ENCODE results near the gene KIFC3.
"Not testable (repeated sequence)": the region's sequence is repeated elsewhere in the genome, so short reads cannot be mapped to it uniquely, and the experiment has no call there.

The KIFC3 gene

DNA sequence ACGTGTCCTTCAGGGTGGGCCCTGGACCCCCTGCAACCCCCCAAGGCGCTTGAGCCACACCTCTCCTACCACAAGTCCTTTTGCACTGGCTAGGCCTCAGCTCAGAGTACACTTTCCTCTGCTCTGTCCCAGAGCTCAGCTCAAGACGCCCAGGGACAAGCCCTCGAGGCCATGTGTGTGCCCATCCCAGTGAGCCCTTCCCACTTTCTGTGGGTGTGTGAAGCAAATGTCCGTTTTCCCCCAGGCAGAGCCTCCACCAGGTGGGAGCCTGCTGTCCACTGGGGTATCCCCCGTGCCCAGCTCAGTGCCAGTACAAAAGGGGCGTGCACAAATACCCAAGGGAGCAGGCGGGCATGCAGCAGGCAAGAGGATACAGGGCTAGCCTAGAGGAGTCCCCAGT is 18.4 kb downstream of the KIFC3 start:
- no peaks in the 10 kb centered on the region; the same call in 1 of the 2 replicates for H3K4me1 ChIP-seq (ENCODE audit: control insufficient read depth, insufficient read depth, low read length)
- H3K4me3 ChIP-seq (ENCODE audit: low read depth, low read length): no peak overlapping the region
- H3K9ac ChIP-seq (ENCODE audit: low read length): no peak overlapping the region
- peaks cover 14% of the 10 kb centered on the region; the same call in 1 of the 2 replicates for H3K36me3 ChIP-seq (ENCODE audit: control insufficient read depth, insufficient read depth, low read length)
- H3K9me3 ChIP-seq (ENCODE audit: control insufficient read depth, insufficient read depth, low read depth, low read length): no peaks in the 10 kb centered on the region
- H3K27me3 ChIP-seq (ENCODE audit: control insufficient read depth, insufficient read depth, low read length): no peaks in the 10 kb centered on the region
- H3K27ac ChIP-seq (ENCODE audit: low read depth, low read length): no peak overlapping the region

- Histone ChIP-seq H3K9ac (ENCODE audit: low read length) (no peak overlapping the region), H3K27ac (ENCODE audit: low read depth, low read length) (no peak overlapping the region), H3K4me3 (ENCODE audit: low read depth, low read length) (no peak overlapping the region), H3K27me3 (ENCODE audit: control insufficient read depth, insufficient read depth, low read length) (no peaks in the 10 kb centered on the region), H3K9me3 (ENCODE audit: control insufficient read depth, insufficient read depth, low read depth, low read length) (no peaks in the 10 kb centered on the region), H3K36me3 (ENCODE audit: control insufficient read depth, insufficient read depth, low read length) (peaks cover 13% of the 10 kb centered on the region; the same call in 1 of the 2 replicates), H3K4me1 (ENCODE audit: control insufficient read depth, insufficient read depth, low read length) (no peaks in the 10 kb centered on the region; the same call in 1 of the 2 replicates)
Observed at GRCh38 chr16:57783116-57783515, 19.2 kb downstream of the KIFC3 start.

- not testable (repeated sequence) for H3K4me1 ChIP-seq (ENCODE audit: control insufficient read depth, insufficient read depth, low read length); H3K9me3 ChIP-seq (ENCODE audit: control insufficient read depth, insufficient read depth, low read depth, low read length); H3K27ac ChIP-seq (ENCODE audit: low read depth, low read length); H3K27me3 ChIP-seq (ENCODE audit: control insufficient read depth, insufficient read depth, low read length); H3K9ac ChIP-seq (ENCODE audit: low read length); H3K4me3 ChIP-seq (ENCODE audit: low read depth, low read length)
- H3K36me3 ChIP-seq (ENCODE audit: control insufficient read depth, insufficient read depth, low read length): peaks cover 12% of the 10 kb centered on the region; the same call in 1 of the 2 replicates
Observed at GRCh38 chr16:57782607-57783055, 19.7 kb downstream of the KIFC3 start.

DNA sequence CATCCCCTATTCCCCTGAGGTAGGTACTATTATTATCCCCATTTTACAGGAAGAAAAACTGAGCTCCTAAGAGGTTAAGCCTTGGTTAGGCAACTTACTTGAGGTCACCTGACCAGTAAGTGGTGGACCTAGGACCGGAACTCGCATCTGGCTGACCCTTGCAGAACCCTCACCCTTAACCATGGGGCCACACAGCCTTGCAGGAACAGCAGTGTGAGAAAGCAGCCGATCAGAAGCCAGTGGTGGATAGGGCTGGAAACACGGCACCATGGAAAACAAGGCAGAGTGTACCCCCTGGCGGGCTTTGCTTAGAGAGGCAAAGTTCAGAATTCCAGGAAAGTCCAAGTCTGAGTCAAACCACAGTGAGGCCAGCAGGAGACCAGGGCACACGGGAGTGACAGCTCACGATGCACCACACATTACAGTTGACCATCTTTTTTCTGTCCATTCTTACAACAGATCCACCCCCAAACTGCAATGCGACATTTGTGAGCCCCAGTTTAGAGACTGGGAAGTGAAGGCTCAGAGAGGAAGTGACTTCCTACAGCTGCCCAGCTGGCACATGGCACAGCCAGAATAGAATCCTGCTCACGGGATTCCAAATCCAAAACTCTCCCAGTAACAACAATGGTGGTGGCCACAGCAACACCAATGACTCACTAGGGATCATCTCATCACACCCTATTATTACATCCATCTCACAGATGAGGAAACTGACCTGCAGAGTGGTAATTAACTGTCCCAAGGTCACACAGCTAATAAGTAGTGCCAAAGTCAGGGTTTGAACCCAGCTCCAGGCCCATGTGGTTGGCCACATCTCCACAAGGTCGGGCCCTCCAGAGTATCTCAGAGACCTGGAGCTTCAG is 20.3 kb downstream of the KIFC3 start:
- no peak overlapping the region for H3K9ac ChIP-seq (ENCODE audit: low read length)
- H3K27ac ChIP-seq (ENCODE audit: low read depth, low read length): no peak overlapping the region
- peaks cover 10% of the 10 kb centered on the region; the same call in 1 of the 2 replicates for H3K36me3 ChIP-seq (ENCODE audit: control insufficient read depth, insufficient read depth, low read length)
- H3K27me3 ChIP-seq (ENCODE audit: control insufficient read depth, insufficient read depth, low read length): no peaks in the 10 kb centered on the region
- no peak overlapping the region for H3K4me3 ChIP-seq (ENCODE audit: low read depth, low read length)
- H3K9me3 ChIP-seq (ENCODE audit: control insufficient read depth, insufficient read depth, low read depth, low read length): no peaks in the 10 kb centered on the region
- no peaks in the 10 kb centered on the region for H3K4me1 ChIP-seq (ENCODE audit: control insufficient read depth, insufficient read depth, low read length)

GRCh38 chr16:57781349-57781740 is 20.9 kb downstream of the KIFC3 start:
- Histone ChIP-seq H3K27ac (ENCODE audit: low read depth, low read length) (no peak overlapping the region), H3K9ac (ENCODE audit: low read length) (no peak overlapping the region), H3K4me3 (ENCODE audit: low read depth, low read length) (no peak overlapping the region), H3K4me1 (ENCODE audit: control insufficient read depth, insufficient read depth, low read length) (peaks cover 5% of the 10 kb centered on the region), H3K27me3 (ENCODE audit: control insufficient read depth, insufficient read depth, low read length) (no peaks in the 10 kb centered on the region), H3K9me3 (ENCODE audit: control insufficient read depth, insufficient read depth, low read depth, low read length) (no peaks in the 10 kb centered on the region), H3K36me3 (ENCODE audit: control insufficient read depth, insufficient read depth, low read length) (peaks cover 10% of the 10 kb centered on the region; the same call in 1 of the 2 replicates)

- H3K9ac ChIP-seq (ENCODE audit: low read length); H3K27ac ChIP-seq (ENCODE audit: low read depth, low read length); H3K4me3 ChIP-seq (ENCODE audit: low read depth, low read length); H3K9me3 ChIP-seq (ENCODE audit: control insufficient read depth, insufficient read depth, low read depth, low read length); H3K36me3 ChIP-seq (ENCODE audit: control insufficient read depth, insufficient read depth, low read length); H3K27me3 ChIP-seq (ENCODE audit: control insufficient read depth, insufficient read depth, low read length): not testable (repeated sequence)
- peaks cover 19% of the 10 kb centered on the region for H3K4me1 ChIP-seq (ENCODE audit: control insufficient read depth, insufficient read depth, low read length)
Observed at GRCh38 chr16:57779836-57780235, 22.5 kb downstream of the KIFC3 start.

DNA sequence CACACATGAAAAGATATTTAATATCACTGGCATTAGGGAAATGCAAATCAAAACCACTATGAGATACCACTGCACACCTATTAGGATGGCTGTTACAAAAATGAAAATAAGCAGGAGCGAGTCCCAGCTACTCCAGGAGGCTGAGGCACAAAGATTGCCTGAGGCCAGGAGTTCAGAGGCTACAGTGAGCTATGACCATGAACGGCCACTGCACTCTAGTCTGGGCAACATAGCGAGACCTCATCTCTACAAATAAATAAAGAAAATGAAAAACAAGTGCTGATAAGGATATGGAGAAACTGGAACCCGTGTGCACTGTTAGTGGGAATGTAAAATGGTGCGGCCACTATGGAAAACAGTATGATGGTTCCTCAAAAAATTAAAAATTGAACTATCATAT is 23.6 kb downstream of the KIFC3 start:
- H3K27ac ChIP-seq (ENCODE audit: low read depth, low read length): no peak overlapping the region
- peaks cover 27% of the 10 kb centered on the region for H3K4me1 ChIP-seq (ENCODE audit: control insufficient read depth, insufficient read depth, low read length)
- H3K36me3 ChIP-seq (ENCODE audit: control insufficient read depth, insufficient read depth, low read length): peaks cover 2% of the 10 kb centered on the region; the same call in 1 of the 2 replicates
- no peak overlapping the region for H3K9ac ChIP-seq (ENCODE audit: low read length)
- H3K4me3 ChIP-seq (ENCODE audit: low read depth, low read length): no peak overlapping the region
- H3K9me3 ChIP-seq (ENCODE audit: control insufficient read depth, insufficient read depth, low read depth, low read length): no peaks in the 10 kb centered on the region
- H3K27me3 ChIP-seq (ENCODE audit: control insufficient read depth, insufficient read depth, low read length): no peaks in the 10 kb centered on the region

- peak overlapping the region; percentile 11; the same call in 1 of the 2 replicates for H3K27ac ChIP-seq (ENCODE audit: low read depth, low read length)
- peak overlapping the region; percentile 65 for H3K9ac ChIP-seq (ENCODE audit: low read length)
- H3K36me3 ChIP-seq (ENCODE audit: control insufficient read depth, insufficient read depth, low read length): peaks cover 7% of the 10 kb centered on the region; the same call in 1 of the 2 replicates
- no peaks in the 10 kb centered on the region for H3K9me3 ChIP-seq (ENCODE audit: control insufficient read depth, insufficient read depth, low read depth, low read length)
- H3K4me1 ChIP-seq (ENCODE audit: control insufficient read depth, insufficient read depth, low read length): peaks cover 27% of the 10 kb centered on the region
- no peaks in the 10 kb centered on the region for H3K27me3 ChIP-seq (ENCODE audit: control insufficient read depth, insufficient read depth, low read length)
- peak overlapping the region; percentile 3; the same call in 1 of the 2 replicates for H3K4me3 ChIP-seq (ENCODE audit: low read depth, low read length)
Observed at GRCh38 chr16:57775661-57776469, 26.4 kb downstream of the KIFC3 start.

DNA sequence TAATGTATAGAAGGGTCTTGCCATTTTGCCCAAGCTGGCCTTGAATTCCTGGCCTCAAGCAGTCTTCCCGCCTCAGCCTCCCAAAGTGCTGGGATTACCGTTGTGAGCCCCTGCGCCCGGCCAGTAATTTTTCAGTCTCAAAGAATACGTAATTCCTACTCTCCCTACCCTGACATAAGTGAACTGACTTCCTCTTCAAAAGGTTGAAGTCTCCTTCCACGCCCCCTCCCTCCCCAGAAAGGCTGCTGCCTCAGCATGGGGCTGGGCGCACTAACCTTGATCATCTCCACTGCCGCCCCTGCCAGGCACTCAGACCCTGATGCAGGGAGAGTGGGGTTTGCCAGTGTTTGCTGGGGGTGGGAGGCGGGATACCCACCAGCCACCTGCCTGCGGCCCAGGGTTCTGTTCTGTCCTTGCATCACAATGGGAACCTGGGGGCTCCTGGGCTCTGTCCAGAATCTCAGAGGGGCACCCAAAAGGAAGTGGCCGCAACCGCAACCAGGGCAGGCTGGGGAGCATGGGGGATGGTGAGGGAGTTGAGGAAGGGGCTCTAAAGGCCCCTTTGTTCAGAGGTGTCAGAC is 27.5 kb downstream of the KIFC3 start:
- H3K27me3 ChIP-seq (ENCODE audit: control insufficient read depth, insufficient read depth, low read length): no peaks in the 10 kb centered on the region
- peaks cover 27% of the 10 kb centered on the region for H3K4me1 ChIP-seq (ENCODE audit: control insufficient read depth, insufficient read depth, low read length)
- H3K36me3 ChIP-seq (ENCODE audit: control insufficient read depth, insufficient read depth, low read length): peaks cover 14% of the 10 kb centered on the region; the same call in 1 of the 2 replicates
- peak overlapping the region; percentile 65 for H3K9ac ChIP-seq (ENCODE audit: low read length)
- H3K4me3 ChIP-seq (ENCODE audit: low read depth, low read length): no peak overlapping the region
- no peaks in the 10 kb centered on the region for H3K9me3 ChIP-seq (ENCODE audit: control insufficient read depth, insufficient read depth, low read depth, low read length)
- H3K27ac ChIP-seq (ENCODE audit: low read depth, low read length): peak overlapping the region; percentile 11; the same call in 1 of the 2 replicates

DNA sequence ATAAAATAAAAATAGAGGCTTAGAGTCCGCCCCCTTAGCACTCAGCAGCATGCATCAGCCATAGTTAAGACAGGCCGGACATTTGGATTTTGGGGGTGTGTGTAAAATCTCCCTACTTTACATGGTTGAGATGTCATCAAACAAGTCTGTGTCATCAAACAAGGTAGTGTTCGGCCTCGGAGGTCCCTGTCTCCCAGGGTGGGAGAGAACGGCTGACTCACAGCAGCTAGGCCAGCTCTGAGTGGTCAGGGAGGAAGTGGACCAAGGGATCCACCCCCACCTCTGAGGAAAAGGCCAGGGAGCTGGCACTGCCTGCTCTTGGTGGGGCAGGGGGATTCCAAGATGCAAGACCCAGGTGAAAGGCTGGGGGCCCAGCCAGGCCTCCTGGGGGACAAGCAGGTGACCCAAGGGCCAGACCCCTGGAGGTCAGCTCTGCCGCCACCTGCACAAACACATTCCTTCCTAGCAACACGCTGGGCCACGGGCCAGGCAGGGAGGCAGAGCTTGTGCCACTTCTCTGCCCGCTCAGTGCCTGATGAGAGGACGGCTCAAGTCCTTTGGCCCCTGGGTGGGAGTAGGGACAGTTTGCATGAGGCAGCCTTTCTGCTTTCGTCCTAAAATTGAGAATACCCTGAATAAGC is 28.5 kb downstream of the KIFC3 start:
- H3K4me1 ChIP-seq (ENCODE audit: control insufficient read depth, insufficient read depth, low read length): peaks cover 27% of the 10 kb centered on the region
- H3K9me3 ChIP-seq (ENCODE audit: control insufficient read depth, insufficient read depth, low read depth, low read length): no peaks in the 10 kb centered on the region
- peak overlapping the region; percentile 25 for H3K9ac ChIP-seq (ENCODE audit: low read length)
- no peaks in the 10 kb centered on the region for H3K27me3 ChIP-seq (ENCODE audit: control insufficient read depth, insufficient read depth, low read length)
- H3K27ac ChIP-seq (ENCODE audit: low read depth, low read length): no peak overlapping the region
- H3K36me3 ChIP-seq (ENCODE audit: control insufficient read depth, insufficient read depth, low read length): peaks cover 16% of the 10 kb centered on the region; the same call in 1 of the 2 replicates
- no peak overlapping the region for H3K4me3 ChIP-seq (ENCODE audit: low read depth, low read length)
